Measurements from ENCODE around the gene GOT1.

GRCh38 chr10:99395750-99396445, 34.5 kb downstream of the GOT1 start:
- TF ChIP-seq CTCF (IDR thresholded peaks at IDR 0.05 in 8 of 11, conservative IDR thresholded peaks at IDR 0.05 in 3 of 11) (no peak), POLR2A (IDR thresholded peaks at IDR 0.05) (no peak)
